ENCODE measurements around the gene NDUFC1. TPM values are rescaled to one million over a fixed set of nuclear protein-coding genes. Genes with fewer than 3 reads are reported as not detected.

The NDUFC1 gene
- total RNA-seq (2012; rRNA removed), result 25.1 and 33.9 TPM in 2 replicates
- 65.1 and 76.5 TPM in 2 replicates for polyA plus RNA-seq (2012; rRNA removed)
- 59.3 and 67.9 TPM in 2 replicates for polyA plus RNA-seq (2012; cell fraction: cytosol; rRNA removed)
- 19.7 and 22.4 TPM in 2 replicates for polyA plus RNA-seq (2012; cell fraction: nucleus; rRNA removed; ENCODE audit: low replicate concordance)
- percentile 53 among the genes with signal in this experiment for Bru-seq, nascent RNA
- BruChase-seq, experiment 1, labeled RNA remaining after a 6-hour chase, result percentile 50 among the genes with signal in this experiment
- BruChase-seq, experiment 2, labeled RNA remaining after a 2-hour chase, result percentile 44 among the genes with signal in this experiment
- long read RNA-seq, partial matches to known transcripts, result 55 of 70 reads
- long read RNA-seq, other reads (novel, unspliced or antisense), result 8 of 70 reads

DNA sequence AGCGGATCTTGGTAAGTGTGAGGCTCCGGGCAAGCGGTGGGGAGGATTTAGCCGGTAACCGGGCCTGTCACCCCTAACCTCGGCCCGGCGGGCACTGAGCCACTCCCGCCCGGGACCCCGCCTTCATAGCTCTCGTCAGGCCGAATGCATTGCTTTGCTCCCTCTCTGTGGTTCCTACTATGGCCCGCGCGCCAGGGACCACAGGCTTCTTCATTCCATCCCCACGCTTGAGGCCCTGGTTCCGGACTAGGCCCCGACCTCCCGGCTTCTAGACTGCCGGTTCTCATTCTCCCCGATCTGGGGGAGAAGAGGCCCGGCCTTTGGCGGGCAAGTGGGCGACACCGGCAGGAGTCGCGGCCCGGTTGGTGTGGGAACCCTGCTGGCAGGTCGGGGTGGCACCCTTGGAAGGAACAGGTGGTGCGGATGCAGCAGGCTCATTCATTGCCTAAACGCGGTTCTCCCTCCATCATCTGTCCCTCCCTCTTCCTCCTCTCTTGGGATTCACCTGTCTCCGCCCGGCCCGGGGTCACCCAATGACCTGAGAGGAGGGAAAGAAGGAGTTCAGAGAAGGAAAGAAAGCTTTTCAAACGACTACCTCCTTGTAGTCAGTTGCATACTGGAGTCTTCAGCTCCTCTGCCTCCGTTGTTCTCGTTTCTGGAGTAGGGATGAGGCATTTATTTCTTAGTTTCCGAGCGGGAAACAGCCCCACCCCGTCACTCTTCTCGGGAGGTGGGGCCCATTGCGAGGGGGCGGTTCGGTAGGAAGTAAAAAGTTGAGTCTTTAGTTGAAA, at the start of gene NDUFC1:
TSS of gene NDUFC1 (minus strand) at position 657 of the 791 bp plus-strand sequence. CDS start 6,679 bp downstream, outside the sequence.
- H4K8ac ChIP-seq (ENCODE audit: low read depth in 2 of 2, low read length in 2 of 2), result peak within 1 kb of the TSS; percentile 66 to 86
- H2AK9ac ChIP-seq (replicated peaks; ENCODE audit: low read depth, low read length, poor library complexity), result peak within 1 kb of the TSS; percentile 93
- H3K36me3 ChIP-seq (ENCODE audit: control insufficient read depth, insufficient read depth, low read length), result 0 out of 2 replicates have a peak, but pooled peaks cover 1% of the 10 kb centered on the region
- H3K4me1 ChIP-seq (ENCODE audit: control insufficient read depth, insufficient read depth, low read length), result peaks cover 2% of the 10 kb centered on the region
- dilution Hi-C loops (cut with HindIII; ENCODE audit: low sequenced_read_pairs, unreplicated experiment), result no loop called here
- H2AK5ac ChIP-seq (ENCODE audit: low read depth, low read length), result peak within 1 kb of the TSS; percentile 57
- H2BK5ac ChIP-seq (ENCODE audit: low read depth, low read length, poor library complexity, severe bottlenecking), result peak within 1 kb of the TSS; percentile 59
- H3K4me2 ChIP-seq (ENCODE audit: low read depth, low read length), result peak within 1 kb of the TSS; percentile 90
- H2BK20ac ChIP-seq (ENCODE audit: low read depth, low read length), result no peak within 1 kb of the TSS
- ATAC-seq (ENCODE audit: low read depth) (peak; percentile 30), DNase-seq (peak; percentile 35)
- peak within 1 kb of the TSS; percentile 89 for H3K4ac ChIP-seq (ENCODE audit: low read depth, low read length)
- H2BK15ac ChIP-seq (ENCODE audit: low read depth, low read length), result no peak within 1 kb of the TSS
- H3K4me3 ChIP-seq (ENCODE audit: insufficient read depth, low read depth, low read length), result peak within 1 kb of the TSS; percentile 75
- H3K23ac ChIP-seq (ENCODE audit: low read depth, low read length), result peak within 1 kb of the TSS; percentile 71
- peaks cover 5 to 28% of the 10 kb centered on the region in 2 experiments; a peak in 2 of 4 replicates for H3K79me1 ChIP-seq (ENCODE audit: low read depth in 1 of 2, low read length in 2 of 2)
- CTCF ChIA-PET, result interaction anchor here (1.0 to 1.2 kb wide), 2 partner anchors 14 to 21 kb away, joined by 3 read pairs; no protein-coding TSS in a partner anchor
- H4K91ac ChIP-seq (ENCODE audit: insufficient read depth, low read depth, low read length), result peak within 1 kb of the TSS; percentile 63
- WGBS, 2 experiments (ENCODE audit: extremely low coverage in 2 of 2, insufficient read length in 1 of 2), result 0% methylated on average over 4 of the region's 46 CpGs; no CpG with 5 or more reads in 1 of the 2 experiments
- no peaks in the 10 kb centered on the region for H3K27me3 ChIP-seq (ENCODE audit: control insufficient read depth, insufficient read depth, low read length)
- POLR2A ChIA-PET (ENCODE audit: unreplicated experiment), result no interaction called here
- no peaks in the 10 kb centered on the region for H3K9me1 ChIP-seq (ENCODE audit: insufficient read depth, low read length)
- H4K20me1 ChIP-seq (ENCODE audit: insufficient read depth, low read length), result peaks cover 42% of the 10 kb centered on the region
- TF ChIP-seq, protein P1, sequence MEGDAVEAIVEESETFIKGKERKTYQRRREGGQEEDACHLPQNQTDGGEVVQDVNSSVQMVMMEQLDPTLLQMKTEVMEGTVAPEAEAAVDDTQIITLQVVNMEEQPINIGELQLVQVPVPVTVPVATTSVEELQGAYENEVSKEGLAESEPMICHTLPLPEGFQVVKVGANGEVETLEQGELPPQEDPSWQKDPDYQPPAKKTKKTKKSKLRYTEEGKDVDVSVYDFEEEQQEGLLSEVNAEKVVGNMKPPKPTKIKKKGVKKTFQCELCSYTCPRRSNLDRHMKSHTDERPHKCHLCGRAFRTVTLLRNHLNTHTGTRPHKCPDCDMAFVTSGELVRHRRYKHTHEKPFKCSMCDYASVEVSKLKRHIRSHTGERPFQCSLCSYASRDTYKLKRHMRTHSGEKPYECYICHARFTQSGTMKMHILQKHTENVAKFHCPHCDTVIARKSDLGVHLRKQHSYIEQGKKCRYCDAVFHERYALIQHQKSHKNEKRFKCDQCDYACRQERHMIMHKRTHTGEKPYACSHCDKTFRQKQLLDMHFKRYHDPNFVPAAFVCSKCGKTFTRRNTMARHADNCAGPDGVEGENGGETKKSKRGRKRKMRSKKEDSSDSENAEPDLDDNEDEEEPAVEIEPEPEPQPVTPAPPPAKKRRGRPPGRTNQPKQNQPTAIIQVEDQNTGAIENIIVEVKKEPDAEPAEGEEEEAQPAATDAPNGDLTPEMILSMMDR (conservative IDR thresholded peaks at IDR 0.05; ENCODE audit: low read depth, low read length), result 0 out of 2 replicates have a peak, but pooled peaks have one; percentile 18
- TF ChIP-seq CHD1 (IDR thresholded peaks at IDR 0.05; ENCODE audit: low read depth, low read length) (0 out of 2 replicates have a peak, but pooled peaks have one; percentile 5), MAZ (IDR thresholded peaks at IDR 0.05; ENCODE audit: borderline replicate concordance, low read depth, low read length) (peak; percentile 63; the same call in 1 of the 2 replicates), SMC3 (IDR thresholded peaks at IDR 0.05; ENCODE audit: low read depth, low read length) (no peak), POLR2A (IDR thresholded peaks at IDR 0.05; ENCODE audit: low read depth, low read length) (peak; percentile 19; the same call in 1 of the 2 replicates)
- TF ChIP-seq, protein P2, sequence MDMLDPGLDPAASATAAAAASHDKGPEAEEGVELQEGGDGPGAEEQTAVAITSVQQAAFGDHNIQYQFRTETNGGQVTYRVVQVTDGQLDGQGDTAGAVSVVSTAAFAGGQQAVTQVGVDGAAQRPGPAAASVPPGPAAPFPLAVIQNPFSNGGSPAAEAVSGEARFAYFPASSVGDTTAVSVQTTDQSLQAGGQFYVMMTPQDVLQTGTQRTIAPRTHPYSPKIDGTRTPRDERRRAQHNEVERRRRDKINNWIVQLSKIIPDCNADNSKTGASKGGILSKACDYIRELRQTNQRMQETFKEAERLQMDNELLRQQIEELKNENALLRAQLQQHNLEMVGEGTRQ (IDR thresholded peaks at IDR 0.05; ENCODE audit: low read depth, low read length), result no peak
- no peak within 1 kb of the TSS for H3K18ac ChIP-seq (ENCODE audit: low read depth, low read length)
- H3K14ac ChIP-seq (replicated peaks; ENCODE audit: low read depth, low read length), result peak within 1 kb of the TSS; percentile 93
- H3K56ac ChIP-seq (ENCODE audit: extremely low read depth, insufficient read depth, low read length), result peak within 1 kb of the TSS; percentile 66
- in situ Hi-C loops (cut with MboI; ENCODE audit: low sequenced_read_pairs), result no loop called here
- no TSS peak for BruUV-seq (replicated peaks)
- H3K9me3 ChIP-seq (ENCODE audit: control insufficient read depth, insufficient read depth, low read length), result no peaks in the 10 kb centered on the region
- H3K27ac ChIP-seq (ENCODE audit: insufficient read depth, low read length), result peak within 1 kb of the TSS; percentile 86
- H2BK120ac ChIP-seq (ENCODE audit: low read depth, low read length), result peak within 1 kb of the TSS; percentile 44; the same call in 1 of the 2 replicates
- intact Hi-C loops (cut with micrococcal nuclease), result loop anchor here (5.0 kb wide), 1 partner anchor 220 kb away; no protein-coding TSS in a partner anchor
- H4K5ac ChIP-seq (ENCODE audit: low read depth, low read length), result no peak within 1 kb of the TSS; the same call in 1 of the 2 replicates
- H2AFZ ChIP-seq (replicated peaks; ENCODE audit: low read length, poor library complexity), result peak within 1 kb of the TSS; percentile 95
- H3K9ac ChIP-seq (ENCODE audit: low read depth, low read length), result peak within 1 kb of the TSS; percentile 86

All from IMR-90 (cell line).